SHP77 (cell line): ENCODE data around the gene SGSM1.

Experiments used
- DNase-seq, 2 experiments: peaks; one replicate each; lab custom pipeline; 2025; lab: John Stamatoyannopoulos, UW

Gene SGSM1

GRCh38 chr22:24807284-24807950, 1.4 kb downstream of the SGSM1 start:
- no peak for DNase-seq

GRCh38 chr22:24809331-24809730, 3.3 kb downstream of the SGSM1 start:
- no peak for DNase-seq

- no peak for DNase-seq
Observed at GRCh38 chr22:24810043-24810749, 4.2 kb downstream of the SGSM1 start.

- no peak for DNase-seq
Observed at GRCh38 chr22:24812950-24813775, 7.2 kb downstream of the SGSM1 start.

GRCh38 chr22:24813861-24814770, 8.1 kb downstream of the SGSM1 start:
- no peak for DNase-seq

- DNase-seq = no peak
Observed at GRCh38 chr22:24816806-24817205, 10.8 kb downstream of the SGSM1 start.

- DNase-seq = no peak
Observed at GRCh38 chr22:24819487-24819886, 13.5 kb downstream of the SGSM1 start.

- no peak for DNase-seq
Observed at GRCh38 chr22:24819911-24820461, 14.0 kb downstream of the SGSM1 start.

- peak in 1 of 2 experiments; percentile 35 for DNase-seq
Observed at GRCh38 chr22:24822471-24822870, 16.5 kb downstream of the SGSM1 start.

GRCh38 chr22:24823787-24824186, 17.8 kb downstream of the SGSM1 start:
- no peak for DNase-seq

GRCh38 chr22:24824250-24824649, 18.2 kb downstream of the SGSM1 start:
- DNase-seq = no peak

- no peak for DNase-seq
Observed at GRCh38 chr22:24824915-24825314, 18.9 kb downstream of the SGSM1 start.

GRCh38 chr22:24826710-24827285, 20.8 kb downstream of the SGSM1 start:
- no peak for DNase-seq

- DNase-seq = peak; percentile 60 to 82
Observed at GRCh38 chr22:24827296-24827695, 21.3 kb downstream of the SGSM1 start.

GRCh38 chr22:24830205-24830979, 24.4 kb downstream of the SGSM1 start:
- DNase-seq = no peak

GRCh38 chr22:24831687-24832086, 25.7 kb downstream of the SGSM1 start:
- no peak for DNase-seq

GRCh38 chr22:24833881-24834495, 28.0 kb downstream of the SGSM1 start:
- no peak for DNase-seq

- DNase-seq = peak; percentile 19 to 62
Observed at GRCh38 chr22:24834845-24835570, 29.0 kb downstream of the SGSM1 start.

- DNase-seq = no peak
Observed at GRCh38 chr22:24836282-24836681, 30.3 kb downstream of the SGSM1 start.
